ENCODE measurements around the gene EPB41L5.
"Not testable (repeated sequence)": the region's sequence is repeated elsewhere in the genome, so short reads cannot be mapped to it uniquely, and the experiment has no call there.

Gene EPB41L5

GRCh38 chr2:120032297-120032696 lies 19.4 kb downstream of the EPB41L5 start:
- no peak for DNase-seq

GRCh38 chr2:120034027-120034426 lies 21.1 kb downstream of the EPB41L5 start:
- no peak for DNase-seq

GRCh38 chr2:120034621-120035020 lies 21.7 kb downstream of the EPB41L5 start:
- DNase-seq, result no peak

GRCh38 chr2:120036145-120036544 lies 23.3 kb downstream of the EPB41L5 start:
- no peak for DNase-seq

- DNase-seq, result no peak
These were observed 25.2 kb downstream of the EPB41L5 start for GRCh38 chr2:120037995-120038541.

- DNase-seq, result no peak
These were observed 29.5 kb downstream of the EPB41L5 start for GRCh38 chr2:120042359-120042758.

- no peak for DNase-seq
These were observed 31.5 kb downstream of the EPB41L5 start for GRCh38 chr2:120044336-120044735.

GRCh38 chr2:120045775-120046174 lies 32.9 kb downstream of the EPB41L5 start:
- not testable (repeated sequence) for DNase-seq

- not testable (repeated sequence) for DNase-seq
These were observed 33.4 kb downstream of the EPB41L5 start for GRCh38 chr2:120046252-120046651.

- DNase-seq, result no peak
These were observed 39.7 kb downstream of the EPB41L5 start for GRCh38 chr2:120052597-120052996.

GRCh38 chr2:120053891-120054290 lies 41.0 kb downstream of the EPB41L5 start:
- DNase-seq, result no peak

- no peak for DNase-seq
These were observed 46.6 kb downstream of the EPB41L5 start for GRCh38 chr2:120059483-120059882.

GRCh38 chr2:120060088-120060623 lies 47.3 kb downstream of the EPB41L5 start:
- no peak for DNase-seq

- DNase-seq, result no peak
These were observed 51.8 kb downstream of the EPB41L5 start for GRCh38 chr2:120064664-120065063.

- no peak for DNase-seq
These were observed 54.1 kb downstream of the EPB41L5 start for GRCh38 chr2:120066800-120067547.

GRCh38 chr2:120068040-120068658 lies 55.3 kb downstream of the EPB41L5 start:
- not testable (repeated sequence) for DNase-seq

- DNase-seq, result no peak
These were observed 62.7 kb downstream of the EPB41L5 start for GRCh38 chr2:120075545-120075944.

- DNase-seq, result no peak
These were observed 65.0 kb downstream of the EPB41L5 start for GRCh38 chr2:120077896-120078295.

- DNase-seq, result no peak
These were observed 66.8 kb downstream of the EPB41L5 start for GRCh38 chr2:120079647-120080046.

- DNase-seq, result no peak
These were observed 78.6 kb downstream of the EPB41L5 start for GRCh38 chr2:120091436-120091835.

- DNase-seq, result no peak
These were observed 81.9 kb downstream of the EPB41L5 start for GRCh38 chr2:120094795-120095194.

GRCh38 chr2:120100627-120101026 lies 87.8 kb downstream of the EPB41L5 start:
- no peak for DNase-seq

- no peak for DNase-seq
These were observed 91.0 kb downstream of the EPB41L5 start for GRCh38 chr2:120103723-120104467.

Data from CD4-positive, alpha-beta T cell treated with Interleukin-6 for 4 hours (primary cell).